Endothelial cell of umbilical vein (primary cell): Measurements from ENCODE around the gene FOXM1.

Experiments
- EZH2 ChIP-seq: IDR thresholded peaks from 2 replicates; pipeline ENCODE4 v1.6.1; 2012; ENCODE audit warnings: borderline replicate concordance, low read depth, mild to moderate bottlenecking, moderate library complexity, low read length, inconsistent platforms; ENCODE audit not compliant: severe bottlenecking
- JUN ChIP-seq: IDR thresholded peaks from 2 replicates; pipeline ENCODE4 v1.6.1; 2011; ENCODE audit warnings: borderline replicate concordance, low read depth; ENCODE audit not compliant: insufficient read length, insufficient read depth
- MYC ChIP-seq: IDR thresholded peaks from one replicate; pipeline ENCODE4 v1.6.1; 2011; ENCODE audit warnings: mild to moderate bottlenecking, low read depth, low read length
- POLR2A ChIP-seq: IDR thresholded peaks from 2 replicates; pipeline ENCODE4 v1.6.1; 2012; ENCODE audit warnings: low read depth, mild to moderate bottlenecking, control low read depth, low read length
- POLR2AphosphoS5 ChIP-seq: IDR thresholded peaks from 2 replicates; pipeline ENCODE4 v1.6.1; 2012; ENCODE audit warnings: low read depth, mild to moderate bottlenecking, control low read depth, low read length, moderate library complexity; ENCODE audit not compliant: insufficient read depth
- TF ChIP-seq, protein P1 (sequence below), 2 donors: IDR thresholded peaks; 1 replicate in 1 of 2; 2 replicates in 1 of 2; pipeline ENCODE4 v1.5.1; 2011; ENCODE audit warnings: low read length in 2 of 2, mild to moderate bottlenecking in 2 of 2, moderate library complexity in 2 of 2, control low read depth in 1 of 2, inconsistent platforms in 1 of 2, low read depth in 1 of 2; ENCODE audit not compliant: insufficient read depth in 1 of 2; ENCODE audit errors: extremely low read depth in 1 of 2
- TF ChIP-seq, protein P2 (sequence below): IDR thresholded peaks from 2 replicates; pipeline ENCODE4 v1.6.1; 2011; ENCODE audit not compliant: insufficient read depth, insufficient read length

DNA sequence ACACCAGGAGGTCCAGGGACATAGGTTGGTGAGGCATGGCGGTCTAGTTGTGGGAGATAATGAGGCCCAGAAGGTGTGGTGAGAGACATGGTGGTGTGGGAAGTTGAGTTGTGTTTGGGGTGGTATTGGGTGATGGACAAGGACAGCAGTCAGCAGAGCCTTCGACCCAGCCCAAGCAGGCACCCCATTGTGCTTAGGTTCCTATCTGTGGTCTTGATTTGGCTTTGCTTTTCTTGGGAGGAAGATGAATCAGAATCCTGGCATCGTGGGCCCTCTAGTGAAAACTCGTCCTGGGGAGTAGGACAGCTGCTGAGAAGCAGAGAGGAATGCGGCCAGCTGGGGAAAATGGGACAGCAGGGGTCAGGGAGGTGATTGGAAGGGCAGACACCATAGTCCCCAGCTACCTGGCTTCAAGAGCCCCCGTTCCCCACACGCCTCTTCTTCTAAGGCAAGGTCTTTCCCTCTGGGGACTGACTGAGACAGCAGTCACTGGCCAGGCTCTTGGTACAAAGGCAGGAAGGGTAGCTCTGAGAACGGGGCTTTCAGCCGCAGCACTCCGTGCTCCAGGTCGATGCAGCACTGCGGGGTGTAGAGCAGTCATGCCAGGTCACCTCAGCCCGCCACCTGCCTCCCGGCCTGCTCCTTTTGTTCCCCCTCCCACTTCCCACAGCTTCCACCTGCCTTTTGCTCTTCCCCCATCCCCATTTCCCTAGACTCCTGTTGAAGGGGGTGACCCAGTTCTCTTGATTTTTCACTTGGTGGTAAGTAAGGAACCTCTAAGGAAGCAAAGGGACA lies 50.1 kb downstream of the FOXM1 start:
- TF ChIP-seq, protein P1, sequence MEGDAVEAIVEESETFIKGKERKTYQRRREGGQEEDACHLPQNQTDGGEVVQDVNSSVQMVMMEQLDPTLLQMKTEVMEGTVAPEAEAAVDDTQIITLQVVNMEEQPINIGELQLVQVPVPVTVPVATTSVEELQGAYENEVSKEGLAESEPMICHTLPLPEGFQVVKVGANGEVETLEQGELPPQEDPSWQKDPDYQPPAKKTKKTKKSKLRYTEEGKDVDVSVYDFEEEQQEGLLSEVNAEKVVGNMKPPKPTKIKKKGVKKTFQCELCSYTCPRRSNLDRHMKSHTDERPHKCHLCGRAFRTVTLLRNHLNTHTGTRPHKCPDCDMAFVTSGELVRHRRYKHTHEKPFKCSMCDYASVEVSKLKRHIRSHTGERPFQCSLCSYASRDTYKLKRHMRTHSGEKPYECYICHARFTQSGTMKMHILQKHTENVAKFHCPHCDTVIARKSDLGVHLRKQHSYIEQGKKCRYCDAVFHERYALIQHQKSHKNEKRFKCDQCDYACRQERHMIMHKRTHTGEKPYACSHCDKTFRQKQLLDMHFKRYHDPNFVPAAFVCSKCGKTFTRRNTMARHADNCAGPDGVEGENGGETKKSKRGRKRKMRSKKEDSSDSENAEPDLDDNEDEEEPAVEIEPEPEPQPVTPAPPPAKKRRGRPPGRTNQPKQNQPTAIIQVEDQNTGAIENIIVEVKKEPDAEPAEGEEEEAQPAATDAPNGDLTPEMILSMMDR (IDR thresholded peaks at IDR 0.05; ENCODE audit: extremely low read depth in 1 of 2, insufficient read depth in 1 of 2, low read depth in 1 of 2, low read length in 2 of 2): no peak
- no peak for TF ChIP-seq POLR2A
- no peak for TF ChIP-seq POLR2AphosphoS5
- no peak for TF ChIP-seq JUN
- TF ChIP-seq, protein P2, sequence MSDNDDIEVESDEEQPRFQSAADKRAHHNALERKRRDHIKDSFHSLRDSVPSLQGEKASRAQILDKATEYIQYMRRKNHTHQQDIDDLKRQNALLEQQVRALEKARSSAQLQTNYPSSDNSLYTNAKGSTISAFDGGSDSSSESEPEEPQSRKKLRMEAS: no peak
- no peak for TF ChIP-seq EZH2
- no peak for TF ChIP-seq MYC
